ENCODE data around the gene WDR1.

The WDR1 gene

DNA sequence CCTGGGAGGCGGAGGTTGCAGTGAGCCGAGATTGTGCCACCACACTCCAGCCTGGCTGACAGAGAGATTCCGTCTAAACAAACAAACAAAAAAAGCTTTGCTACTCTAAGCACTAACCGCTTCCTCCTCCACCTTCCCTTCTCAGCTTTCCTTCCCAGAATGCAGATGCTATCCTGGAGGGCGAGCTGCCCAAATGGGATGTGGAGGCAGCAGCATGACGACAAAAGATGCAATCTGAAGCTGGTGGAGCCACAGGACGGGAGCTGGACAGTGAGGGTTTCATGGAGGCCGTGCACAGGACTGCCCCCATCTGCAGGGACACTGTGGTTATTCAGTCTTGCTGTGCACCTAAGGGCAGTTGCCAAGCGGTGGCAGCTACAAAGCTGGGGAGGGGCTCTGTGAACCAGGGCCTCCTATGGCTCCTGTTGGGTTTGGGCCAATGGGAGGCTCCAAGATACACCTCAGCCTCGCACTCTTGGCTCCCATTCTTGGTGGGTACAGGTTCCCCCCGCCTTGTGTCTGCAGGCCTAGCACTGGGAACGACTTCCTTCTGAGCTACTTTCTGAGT lies 47.4 kb downstream of the WDR1 start:
- no peak for DNase-seq (ENCODE audit: low spot score)

DNA sequence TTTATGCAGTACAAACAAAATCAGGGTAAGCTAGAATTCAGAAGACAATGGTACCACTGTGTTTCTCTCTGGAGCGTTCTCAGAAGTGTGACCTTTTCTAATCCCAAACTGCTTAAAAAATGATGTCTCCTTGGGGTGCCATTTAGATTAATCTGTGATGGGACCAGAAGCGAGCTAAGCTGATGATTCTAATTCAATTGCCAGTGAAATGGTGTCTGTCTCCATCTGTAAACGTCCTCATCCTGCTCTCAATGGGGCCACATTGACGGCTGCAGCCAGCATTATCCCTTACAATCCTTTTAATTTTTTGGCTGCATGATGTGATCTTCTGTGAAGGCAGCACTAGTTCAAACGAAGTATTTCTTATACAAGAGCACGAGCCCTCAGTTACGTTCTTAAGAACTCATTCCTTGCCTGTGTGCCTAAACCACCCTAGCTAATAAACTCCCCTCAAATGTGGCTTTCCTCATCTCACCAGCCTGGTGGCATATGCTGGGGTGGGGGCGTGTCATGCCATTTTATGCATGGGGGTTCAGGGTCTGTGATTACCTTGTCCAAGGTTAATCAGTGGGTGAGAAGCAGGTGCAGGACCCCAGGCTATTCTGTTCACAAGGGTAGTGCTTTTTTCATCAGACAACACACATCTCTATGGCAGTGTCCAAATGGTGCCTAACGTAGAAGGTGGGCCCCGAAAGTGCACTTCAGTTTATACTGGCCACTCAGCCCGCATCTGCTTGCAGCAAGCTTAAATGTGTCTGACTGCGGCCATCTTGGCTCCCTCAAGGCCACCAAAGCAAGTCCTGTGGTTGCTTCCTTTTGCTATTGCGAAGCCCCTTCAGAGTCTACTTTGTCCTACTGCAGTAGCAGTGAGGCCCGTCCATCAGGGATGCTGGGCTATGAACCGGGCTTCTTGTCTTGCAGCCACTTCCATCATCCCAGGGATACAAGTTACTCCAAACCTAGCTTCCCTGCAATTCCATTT lies 49.6 kb downstream of the WDR1 start:
- DNase-seq (ENCODE audit: low spot score), result no peak

DNA sequence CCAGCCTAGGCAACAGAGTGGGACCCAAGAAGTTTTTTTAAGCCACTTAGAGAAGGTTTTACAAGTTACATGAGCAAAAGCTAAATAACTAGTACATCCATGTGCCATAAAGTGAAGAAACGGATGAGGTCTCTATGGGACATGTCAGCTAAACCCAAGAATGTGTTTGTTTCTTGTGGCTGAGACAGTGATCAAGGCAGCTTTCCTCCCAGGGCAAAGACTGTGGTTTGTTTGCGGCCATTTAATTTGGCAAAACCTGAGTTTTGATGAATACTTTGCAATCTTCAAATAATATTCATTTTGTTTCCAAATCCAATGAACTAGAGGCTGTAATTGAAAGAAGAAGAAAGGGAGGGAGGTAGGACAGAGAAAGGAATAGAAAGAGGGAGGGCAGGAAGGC lies 50.4 kb downstream of the WDR1 start:
- no peak for DNase-seq (ENCODE audit: low spot score)

DNA sequence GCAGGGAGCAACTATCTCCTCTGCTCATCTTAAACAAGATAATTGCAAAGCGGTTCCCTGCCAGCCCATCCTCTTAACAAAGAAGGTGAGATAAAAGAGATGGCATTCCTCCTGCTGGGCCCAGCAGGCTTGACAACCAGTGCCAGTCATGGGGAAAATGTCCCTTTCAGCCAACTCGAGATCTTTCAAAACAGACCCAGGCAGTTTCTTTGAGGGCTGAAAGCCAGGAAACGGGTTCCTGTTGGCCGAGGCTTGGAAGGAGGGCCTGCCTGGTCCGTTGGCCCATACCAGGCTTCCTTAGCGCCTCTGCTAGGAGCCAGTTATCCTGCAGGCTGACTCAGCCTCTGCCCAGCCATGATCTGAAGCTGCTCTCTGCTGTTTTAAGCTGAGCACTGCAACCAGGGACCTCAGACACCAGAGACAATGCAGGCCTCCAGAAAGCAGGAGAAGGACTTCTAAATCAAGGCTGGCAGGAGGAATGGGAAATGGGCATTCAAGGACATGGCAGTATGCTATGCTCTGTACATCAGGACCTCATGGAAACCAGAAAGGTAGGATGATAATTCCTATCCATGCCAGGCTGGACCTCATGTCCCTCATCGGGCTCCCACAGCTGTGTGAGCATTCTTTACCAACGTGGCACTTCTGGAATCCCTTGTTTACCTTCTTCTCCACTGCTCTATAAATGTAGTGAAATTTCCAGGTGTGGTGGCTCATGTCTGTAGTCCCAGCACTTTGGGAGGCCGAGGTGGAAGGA lies 52.9 kb downstream of the WDR1 start:
- DNase-seq (ENCODE audit: low spot score), result peak; percentile 84

DNA sequence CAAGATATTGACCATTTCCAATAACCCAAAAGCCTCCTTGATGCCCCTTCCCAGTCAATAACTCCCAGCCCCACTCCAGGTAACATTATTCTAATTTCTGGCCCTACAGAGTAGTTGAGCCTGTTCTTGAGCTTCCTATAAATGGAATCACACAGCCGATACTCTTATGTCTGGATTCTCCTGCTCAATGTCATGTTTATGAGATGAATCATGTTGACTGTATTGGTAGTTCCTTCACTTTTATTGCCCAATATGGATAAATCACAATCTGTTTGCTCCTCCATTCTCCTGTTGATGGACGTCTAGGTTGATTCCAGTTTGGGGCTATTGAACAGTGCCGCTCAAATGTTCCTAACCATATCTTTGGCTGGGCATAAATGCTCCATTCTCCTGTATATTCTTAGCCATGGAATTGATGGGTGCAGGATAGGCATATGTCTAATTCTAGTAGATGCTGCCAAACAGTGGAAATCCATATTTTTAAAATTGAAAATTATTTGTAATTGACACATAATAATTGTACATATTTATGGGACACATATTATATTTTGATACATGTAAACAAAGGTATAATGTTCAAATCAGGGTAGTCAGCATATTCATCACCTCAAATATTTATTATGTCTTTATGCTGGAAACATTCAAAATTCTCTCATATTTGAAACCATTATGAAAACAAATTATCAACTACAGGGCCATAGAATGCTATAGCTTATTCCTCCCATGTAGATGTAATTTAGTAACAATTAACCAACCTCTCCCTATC lies 54.8 kb downstream of the WDR1 start:
- DNase-seq (ENCODE audit: low spot score), result no peak

DNA sequence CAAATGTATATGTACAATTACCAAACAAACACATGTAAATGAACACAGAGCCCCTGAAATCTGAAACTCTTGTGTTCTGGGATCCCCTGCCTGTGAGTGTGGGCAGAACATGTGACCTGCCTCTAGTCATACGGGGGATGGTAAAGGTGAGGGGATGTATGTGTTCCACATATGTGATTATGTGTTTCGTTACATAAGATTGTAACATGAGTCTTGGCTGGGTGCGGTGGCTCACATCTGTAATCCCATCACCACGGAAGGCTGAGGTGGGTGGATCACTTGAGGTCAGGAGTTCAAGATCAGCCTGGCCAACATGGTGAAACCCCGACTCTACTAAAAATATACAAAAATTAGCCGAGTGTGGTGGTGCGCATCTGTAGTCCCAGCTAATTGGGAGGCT lies 58.2 kb downstream of the WDR1 start:
- no peak for DNase-seq (ENCODE audit: low spot score)

DNA sequence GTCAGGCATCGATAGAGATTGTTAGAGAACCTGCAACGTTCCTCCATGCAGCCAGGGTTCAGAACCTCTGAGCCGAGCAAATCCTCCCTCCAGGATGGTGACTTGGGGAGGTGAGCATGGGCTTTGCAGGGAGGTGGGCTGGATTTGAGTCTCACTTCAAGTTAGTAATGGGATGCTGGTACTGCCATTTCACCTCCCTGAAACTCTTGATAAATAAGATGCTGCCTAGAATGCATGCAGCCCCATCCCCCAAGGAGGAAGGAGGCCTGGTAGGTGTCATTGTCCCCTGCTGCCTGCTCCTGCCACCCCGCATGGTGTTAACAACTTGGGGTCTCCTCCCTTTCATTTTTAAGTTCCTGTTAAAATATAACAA lies 59.6 kb downstream of the WDR1 start:
- DNase-seq (ENCODE audit: low spot score), result no peak

DNA sequence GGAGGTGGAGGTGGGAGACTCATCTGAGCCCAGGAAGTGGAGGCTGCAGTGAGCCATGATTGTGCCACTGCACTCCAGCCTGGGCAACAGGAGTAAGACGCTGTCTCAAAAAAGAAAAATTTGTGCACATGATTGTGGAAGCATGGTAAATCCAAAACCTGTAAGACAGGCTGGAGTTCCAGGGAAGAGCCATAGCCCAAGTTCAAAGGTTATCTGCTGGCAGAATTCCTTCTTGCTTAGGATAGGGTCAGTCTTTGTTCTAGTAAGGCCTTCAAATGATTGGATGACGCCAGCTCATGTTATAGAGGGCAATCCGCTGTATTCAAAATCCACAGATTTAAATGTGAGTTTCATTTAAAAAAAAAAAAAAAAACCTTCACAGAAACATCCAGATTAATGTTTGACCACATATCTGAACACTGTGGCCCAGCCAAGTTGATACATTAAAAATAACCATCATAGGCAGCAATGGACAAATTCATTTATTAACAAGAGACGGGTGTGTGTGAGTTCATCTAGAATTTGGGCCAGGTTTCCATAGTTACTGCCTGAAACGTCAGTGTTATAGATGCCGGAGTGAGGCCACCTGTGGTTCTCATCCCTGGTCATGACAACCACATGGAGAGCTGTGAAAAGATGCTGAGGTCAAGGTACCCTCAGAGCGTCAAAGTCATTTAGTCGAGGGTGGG lies 60.1 kb downstream of the WDR1 start:
- no peak for DNase-seq (ENCODE audit: low spot score)

DNA sequence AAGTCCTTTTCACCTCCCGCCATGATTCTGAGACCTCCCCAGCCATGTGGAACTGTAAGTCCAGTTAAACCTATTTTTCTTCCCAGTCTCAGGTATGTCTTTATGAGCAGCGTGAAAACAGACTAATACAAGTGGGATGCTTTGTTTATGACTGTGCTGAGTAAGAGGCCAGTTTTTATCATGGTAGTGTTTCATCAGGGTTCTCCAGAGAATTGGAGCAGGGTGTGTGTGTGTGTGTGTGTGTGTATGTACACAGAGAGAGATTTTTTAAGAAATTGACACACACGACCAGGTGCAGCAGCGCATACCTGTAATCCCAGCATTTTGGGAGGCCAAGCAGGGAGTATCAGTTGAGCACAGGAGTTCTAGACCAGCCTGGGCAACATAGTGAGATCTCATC lies 60.7 kb downstream of the WDR1 start:
- no peak for DNase-seq (ENCODE audit: low spot score)

DNA sequence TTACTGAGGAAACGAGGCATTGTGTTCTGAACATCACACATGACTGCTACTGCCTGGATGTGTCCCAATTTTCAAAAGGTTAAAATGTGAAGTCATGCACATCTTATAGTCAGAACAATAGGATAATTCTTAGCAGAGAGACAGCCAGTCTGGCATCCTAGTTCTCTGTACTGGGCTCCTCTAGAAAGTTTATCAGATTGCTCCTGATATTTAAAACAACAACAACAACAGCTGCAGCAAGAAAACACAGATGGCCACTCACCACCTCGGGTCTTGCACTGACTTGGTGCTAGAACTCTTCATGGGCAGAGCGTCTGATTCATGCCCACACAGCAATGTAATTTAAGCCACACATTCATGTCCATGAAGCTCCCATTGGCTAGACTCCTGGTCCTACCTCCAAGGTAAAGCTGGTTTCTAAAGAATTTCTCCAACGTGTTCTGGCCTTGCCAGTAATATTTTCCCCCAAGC lies 62.0 kb downstream of the WDR1 start:
- DNase-seq (ENCODE audit: low spot score), result no peak

DNA sequence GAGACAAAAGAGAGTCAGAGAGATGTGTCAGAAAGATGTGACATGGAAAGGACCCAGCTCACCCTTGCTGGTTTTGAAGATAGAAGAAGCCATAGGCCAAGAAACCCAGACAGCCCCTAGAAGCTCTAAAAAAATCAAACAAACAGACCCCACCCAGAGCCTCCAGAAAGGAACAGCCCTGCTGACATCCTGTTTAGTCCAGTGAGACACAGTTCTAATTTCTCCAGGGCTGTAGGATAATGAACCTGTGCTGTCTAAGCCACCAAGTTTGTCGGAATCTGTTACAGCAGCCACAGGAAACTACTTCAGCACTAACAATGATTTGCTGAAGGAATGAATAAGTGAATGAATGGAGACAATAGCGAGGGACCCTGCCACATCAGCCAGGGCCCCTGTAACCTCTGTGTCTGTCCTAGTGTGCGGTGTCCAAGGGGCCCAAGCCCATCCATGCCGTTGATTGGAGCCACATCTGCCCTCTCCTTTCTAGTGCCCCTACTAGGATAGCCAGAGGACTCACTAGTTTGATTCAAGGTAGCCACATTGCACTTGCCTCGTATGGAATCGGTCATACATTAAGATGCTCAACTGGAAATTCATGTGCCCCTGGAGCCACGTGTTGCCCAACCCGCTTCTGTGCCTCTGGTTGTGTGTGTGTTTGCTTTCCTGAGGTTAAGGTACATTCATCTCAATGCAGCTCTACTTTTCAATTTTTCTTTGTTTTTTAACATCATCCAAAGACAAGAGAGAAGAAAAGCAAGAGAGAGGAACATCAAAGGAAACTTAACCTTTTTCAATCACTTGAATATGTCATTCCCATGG lies 62.8 kb downstream of the WDR1 start:
- DNase-seq (ENCODE audit: low spot score), result no peak

DNA sequence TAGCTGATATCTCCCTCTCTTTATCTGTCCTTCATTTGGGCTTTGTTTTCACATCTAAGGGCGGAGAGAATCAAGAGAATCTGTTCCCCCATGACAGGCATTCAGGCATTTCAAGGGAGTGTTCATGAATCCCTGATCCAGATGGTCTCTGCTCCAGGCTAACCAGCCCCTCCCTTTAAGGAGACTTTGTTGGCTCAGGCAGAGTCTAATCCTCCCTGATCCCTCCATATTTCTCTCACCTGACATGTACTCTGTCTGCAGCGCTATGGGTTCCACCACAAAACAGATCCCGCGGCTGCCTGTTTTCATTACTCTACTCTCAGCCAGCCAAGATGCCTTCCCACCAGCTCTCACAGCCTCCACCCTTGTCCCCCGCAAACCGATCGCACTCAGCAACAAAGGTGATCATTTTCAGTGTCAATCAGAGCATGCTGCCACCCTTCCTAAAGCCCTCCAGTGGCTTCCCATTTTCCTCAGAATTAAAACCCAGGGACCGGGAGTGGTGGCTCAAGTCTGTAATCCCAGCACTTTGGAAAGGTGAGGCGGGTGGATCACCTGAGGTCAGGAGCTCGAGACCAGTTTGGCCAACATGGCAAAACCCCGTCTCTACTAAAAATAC lies 65.0 kb downstream of the WDR1 start:
- DNase-seq (ENCODE audit: low spot score), result no peak

DNA sequence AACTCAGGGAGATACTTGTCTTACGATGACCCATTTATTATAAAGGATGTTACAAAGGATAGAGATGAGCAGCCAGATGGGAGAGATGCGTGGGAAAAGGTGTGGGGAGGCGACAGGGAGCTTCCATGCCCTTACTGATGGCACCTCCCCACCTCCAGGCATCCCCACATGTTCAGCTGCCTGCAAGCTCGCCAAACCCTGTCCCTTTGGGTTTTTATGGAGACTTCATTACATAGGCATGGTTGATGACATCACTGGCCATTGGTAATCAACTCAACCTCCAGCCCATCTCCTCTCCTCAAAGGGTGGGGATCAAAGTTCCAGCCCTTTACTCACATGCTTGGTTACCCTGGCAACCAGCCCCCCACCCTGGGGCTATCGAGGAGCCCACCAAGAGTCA lies 65.9 kb downstream of the WDR1 start:
- DNase-seq (ENCODE audit: low spot score), result no peak

DNA sequence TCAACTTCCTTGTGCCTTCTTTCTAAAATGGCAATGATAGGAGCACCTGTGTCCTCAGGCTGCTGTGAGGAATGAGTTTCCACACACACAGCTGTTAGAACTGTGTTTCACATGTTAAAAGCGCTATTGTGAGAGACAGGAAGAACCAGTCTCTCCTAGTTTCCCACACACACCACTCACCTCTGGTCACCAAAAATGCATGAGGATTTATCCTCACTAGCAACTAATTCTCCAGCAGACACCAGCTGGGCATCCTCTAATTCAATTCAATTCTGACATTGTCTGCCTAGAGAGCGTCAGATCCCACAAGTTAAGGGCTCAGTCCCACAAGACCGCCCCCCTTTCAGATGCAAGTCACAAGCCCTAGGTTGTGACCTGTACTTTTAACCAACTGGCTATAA lies 66.3 kb downstream of the WDR1 start:
- no peak for DNase-seq (ENCODE audit: low spot score)

DNA sequence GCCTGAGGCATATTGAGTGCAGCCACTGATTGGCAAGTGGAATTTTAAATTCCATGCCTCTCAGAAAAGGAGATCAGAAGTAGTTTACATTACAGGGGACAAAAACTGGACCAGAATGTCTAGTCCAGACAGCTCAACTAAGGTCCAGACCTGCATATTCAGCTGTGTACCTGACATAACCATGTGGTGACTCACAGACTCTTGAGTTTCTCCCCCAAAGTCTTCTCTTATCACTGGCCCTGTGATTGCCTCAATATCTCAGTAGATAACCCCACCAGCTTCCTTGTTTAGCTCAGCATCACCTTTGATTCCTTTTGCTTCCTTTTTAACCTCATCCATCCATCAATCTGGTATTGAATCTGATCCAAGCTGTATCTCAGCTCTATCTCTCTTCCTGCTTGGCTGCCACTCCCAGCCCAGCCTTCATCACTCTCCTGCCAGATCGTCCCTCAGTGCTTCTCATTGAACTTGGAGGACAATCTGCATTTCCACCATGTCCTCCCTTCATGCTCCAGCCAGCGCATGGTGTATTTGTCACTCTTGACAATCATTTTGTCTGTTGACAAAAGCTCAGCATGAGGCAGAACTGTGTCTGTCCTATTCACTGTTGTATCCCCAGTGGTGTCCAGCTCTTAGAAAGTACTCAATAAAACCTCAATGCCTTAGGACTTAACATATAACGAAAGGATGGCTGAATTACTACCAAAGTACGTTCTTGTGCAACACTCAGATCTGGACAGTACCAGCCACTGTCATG lies 67.5 kb downstream of the WDR1 start:
- DNase-seq (ENCODE audit: low spot score), result no peak

DNA sequence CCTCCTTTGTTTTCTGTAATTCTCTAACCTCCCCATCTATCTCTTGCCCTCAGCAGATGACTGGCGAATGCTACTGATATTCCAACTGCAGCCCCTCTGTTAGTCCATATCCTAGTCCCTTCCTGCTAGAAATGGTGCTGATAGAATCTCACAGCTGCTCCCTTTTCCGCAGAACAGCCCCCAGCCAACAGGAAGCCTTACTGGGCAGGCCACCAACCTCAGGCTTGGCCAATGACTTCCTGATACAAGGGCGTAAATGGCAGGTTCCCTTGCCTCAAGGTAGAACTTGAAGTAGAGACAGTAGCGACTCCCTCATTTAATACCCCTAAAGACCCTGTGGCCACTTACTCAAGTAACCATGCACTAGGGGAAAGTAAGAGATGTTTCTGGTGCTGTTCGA lies 68.6 kb downstream of the WDR1 start:
- no peak for DNase-seq (ENCODE audit: low spot score)

DNA sequence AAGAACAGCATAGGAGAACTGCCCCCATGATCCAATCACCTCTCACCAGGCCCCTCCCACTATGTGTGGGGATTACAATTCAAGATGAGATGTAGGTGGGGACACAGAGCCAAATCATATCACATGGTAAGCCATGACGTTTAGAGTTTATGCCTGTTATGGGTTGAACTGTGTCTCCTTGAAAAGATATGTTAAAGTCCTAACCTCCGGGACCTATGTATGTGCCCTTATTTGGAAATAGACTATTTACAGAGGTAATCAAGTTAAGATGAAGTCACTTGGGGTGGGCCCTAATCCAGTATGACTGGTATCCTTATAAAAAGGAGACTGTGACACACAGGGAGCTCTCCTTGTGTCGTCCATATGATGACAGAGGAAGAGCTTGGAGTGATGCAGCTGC lies 70.1 kb downstream of the WDR1 start:
- no peak for DNase-seq (ENCODE audit: low spot score)

DNA sequence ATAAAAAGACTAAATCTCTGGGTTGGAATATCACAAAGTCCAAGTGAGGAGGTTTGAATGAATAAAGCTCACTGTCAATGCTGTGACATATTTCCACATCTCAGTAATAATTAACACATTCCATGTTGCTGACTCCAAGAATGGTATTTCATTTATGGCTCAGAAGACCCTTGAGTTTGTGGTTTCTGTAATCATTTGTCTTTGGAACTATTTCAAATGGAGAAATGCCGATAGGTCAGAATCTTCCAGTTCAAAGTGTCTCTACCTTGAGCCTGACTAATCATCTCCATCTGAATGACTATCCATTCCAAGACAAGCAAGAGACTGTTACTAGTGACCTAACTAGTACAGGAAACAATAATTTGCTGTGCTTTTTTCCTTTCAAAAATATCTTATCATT lies 71.1 kb downstream of the WDR1 start:
- DNase-seq (ENCODE audit: low spot score), result peak; percentile 44

DNA sequence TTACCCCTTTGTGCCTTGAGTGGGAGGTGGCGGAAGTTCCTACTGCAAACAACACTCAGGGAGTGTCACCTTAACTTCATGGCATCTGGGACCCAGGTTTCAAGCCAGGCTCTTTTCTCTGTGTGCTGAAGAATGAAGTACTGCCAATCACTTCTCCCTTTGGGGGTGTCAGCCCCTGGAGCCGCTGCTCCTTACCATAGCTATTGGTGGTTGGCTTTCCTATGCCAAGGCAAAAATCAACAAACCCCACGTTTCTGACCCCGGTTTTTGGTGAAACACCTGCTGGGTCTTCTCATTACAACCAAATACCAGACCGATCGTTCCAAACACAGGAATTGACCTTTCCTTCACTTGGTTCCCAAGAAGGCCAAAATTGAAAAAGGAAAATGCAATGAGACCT lies 75.6 kb downstream of the WDR1 start:
- DNase-seq (ENCODE audit: low spot score), result no peak
